ENCODE data around the gene APEX2. TPM values are rescaled to one million over a fixed set of nuclear protein-coding genes. Genes with fewer than 3 reads are reported as not detected.
A peak's percentile ranks its signal among the peaks of the same experiment; 100 is the strongest.
"Not testable (repeated sequence)": the region's sequence is repeated elsewhere in the genome, so short reads cannot be mapped to it uniquely, and the experiment has no call there.

APEX2 gene
- total RNA-seq, 2 experiments from 2014 or later = 41.7 to 41.8 TPM

- Mint-ChIP-seq H3K27me3 (no peaks in the 10 kb centered on the region), H3K4me1 (no peaks in the 10 kb centered on the region), H3K4me3 (no peak overlapping the region), H3K9me3 (no peaks in the 10 kb centered on the region), H3K27ac (no peak overlapping the region), H3K36me3 (no peaks in the 10 kb centered on the region)
- no peak for DNase-seq
Observed at GRCh38 chrX:55039471-55039870, 39.3 kb downstream of the APEX2 start.

- Mint-ChIP-seq H3K9me3 (no peaks in the 10 kb centered on the region), H3K36me3 (no peaks in the 10 kb centered on the region), H3K4me1 (no peaks in the 10 kb centered on the region), H3K27me3 (no peaks in the 10 kb centered on the region), H3K4me3 (no peak overlapping the region), H3K27ac (no peak overlapping the region)
- DNase-seq = no peak
Observed at GRCh38 chrX:55041514-55041913, 41.4 kb downstream of the APEX2 start.

GRCh38 chrX:55050599-55050998 lies 50.4 kb downstream of the APEX2 start:
- not testable (repeated sequence) for H3K27me3 Mint-ChIP-seq, H3K27ac Mint-ChIP-seq, H3K36me3 Mint-ChIP-seq, H3K4me3 Mint-ChIP-seq, H3K4me1 Mint-ChIP-seq, DNase-seq, H3K9me3 Mint-ChIP-seq

GRCh38 chrX:55056820-55057674 lies 56.9 kb downstream of the APEX2 start:
- Mint-ChIP-seq H3K27me3 (no peaks in the 10 kb centered on the region), H3K27ac (no peak overlapping the region), H3K4me1 (peaks cover 16% of the 10 kb centered on the region), H3K36me3 (peaks cover 2% of the 10 kb centered on the region), H3K4me3 (peak overlapping the region; percentile 33), H3K9me3 (no peaks in the 10 kb centered on the region)
- DNase-seq = no peak

GRCh38 chrX:55057675-55058249 lies 57.6 kb downstream of the APEX2 start:
- H3K4me1 Mint-ChIP-seq = peaks cover 16% of the 10 kb centered on the region
- peak overlapping the region; percentile 33 for H3K4me3 Mint-ChIP-seq
- H3K36me3 Mint-ChIP-seq = peaks cover 2% of the 10 kb centered on the region
- no peak for DNase-seq
- H3K27ac Mint-ChIP-seq = no peak overlapping the region
- no peaks in the 10 kb centered on the region for H3K27me3 Mint-ChIP-seq
- H3K9me3 Mint-ChIP-seq = no peaks in the 10 kb centered on the region

Other genes with a start within 250 kb of the APEX2 start
- gene ITIH6, start 202.1 kb upstream of the APEX2 start, total RNA-seq = not detected
- gene MAGED2, start 192.6 kb upstream of the APEX2 start, total RNA-seq = 10 to 100 TPM; 29.9 to 32.9 TPM
- gene TRO, start 79.5 kb upstream of the APEX2 start, total RNA-seq = 1 to 10 TPM; 5.9 to 7.9 TPM
- gene PFKFB1, start 6.2 kb upstream of the APEX2 start, total RNA-seq = under 1 TPM; 0.54 to 0.86 TPM
- gene ALAS2, start 30.6 kb downstream of the APEX2 start, total RNA-seq = not detected
- gene PAGE2B, start 74.7 kb downstream of the APEX2 start, total RNA-seq = under 1 TPM; 0.52 to 0.56 TPM
- not detected for gene PAGE2, start 88.7 kb downstream of the APEX2 start, total RNA-seq
- gene PAGE5, start 220.0 kb downstream of the APEX2 start, total RNA-seq = 1 to 10 TPM in 1 of 2 experiments, not detected in 1; 1.5 TPM